Activated T-cell treated with anti-CD3 and anti-CD28 coated beads for 1 hour (primary cell): ENCODE data around the gene OR10AD1.

ENCODE experiments used
- DNase-seq: peaks from one replicate; pipeline ENCODE4 v3.0.0-alpha.2; 2020; ENCODE audit warnings: low read depth

OR10AD1 gene

DNA sequence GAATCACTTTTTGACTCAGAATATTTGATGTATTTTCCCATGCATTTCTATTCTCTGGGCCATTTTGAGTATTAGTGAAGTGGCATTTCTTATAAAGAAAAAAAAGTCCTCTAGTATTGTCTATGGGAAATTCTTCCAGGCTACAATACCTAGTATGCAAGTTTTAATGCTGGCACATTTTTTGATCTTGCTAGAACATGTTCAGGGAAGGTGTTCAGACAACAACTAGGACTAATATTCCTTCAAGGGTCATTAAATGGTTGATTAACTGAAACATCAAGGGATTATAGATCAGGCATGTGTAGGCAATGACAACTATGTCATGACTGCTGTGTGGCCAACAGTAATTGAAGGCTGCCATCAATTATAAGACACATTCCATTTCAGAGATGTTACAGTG is 12.0 kb downstream of the OR10AD1 start:
- no peak for DNase-seq

DNA sequence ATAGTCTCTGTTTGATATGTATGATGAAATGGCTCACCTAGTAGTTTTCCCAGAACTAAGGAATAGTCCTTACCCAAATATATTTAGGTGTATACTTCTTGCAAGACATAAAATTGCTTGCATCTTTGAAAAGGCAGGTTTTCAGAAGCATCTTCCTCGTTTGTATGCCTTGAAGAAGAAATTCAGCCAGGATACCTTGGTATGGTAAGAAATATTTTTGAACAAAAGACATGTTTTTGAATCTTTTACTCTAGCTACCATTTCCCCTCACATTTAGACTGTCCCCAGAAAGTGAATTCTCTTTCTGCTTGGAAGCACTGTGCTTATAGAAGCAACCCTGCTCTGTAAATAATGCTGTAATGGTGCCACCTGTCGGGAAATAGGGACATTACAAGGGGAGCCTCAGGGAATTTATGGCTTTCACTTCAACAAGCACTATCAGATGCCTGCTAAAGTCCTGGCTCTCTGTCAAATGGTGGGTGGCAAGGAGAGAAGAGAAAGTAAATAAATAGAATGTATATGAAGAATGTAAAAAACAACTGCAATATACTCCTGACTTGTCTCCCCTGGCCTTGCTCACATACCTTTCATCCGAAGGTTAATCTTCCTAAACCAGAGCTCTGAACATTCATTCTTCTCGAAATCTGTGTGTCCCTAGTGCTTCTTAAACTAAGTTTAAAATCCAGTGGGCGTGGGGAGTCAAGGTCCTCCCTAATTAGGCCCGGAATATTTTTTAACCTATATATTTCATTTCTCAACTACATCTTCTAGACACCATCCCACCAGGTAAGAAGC is 13.6 kb downstream of the OR10AD1 start:
- DNase-seq: peak; percentile 66

DNA sequence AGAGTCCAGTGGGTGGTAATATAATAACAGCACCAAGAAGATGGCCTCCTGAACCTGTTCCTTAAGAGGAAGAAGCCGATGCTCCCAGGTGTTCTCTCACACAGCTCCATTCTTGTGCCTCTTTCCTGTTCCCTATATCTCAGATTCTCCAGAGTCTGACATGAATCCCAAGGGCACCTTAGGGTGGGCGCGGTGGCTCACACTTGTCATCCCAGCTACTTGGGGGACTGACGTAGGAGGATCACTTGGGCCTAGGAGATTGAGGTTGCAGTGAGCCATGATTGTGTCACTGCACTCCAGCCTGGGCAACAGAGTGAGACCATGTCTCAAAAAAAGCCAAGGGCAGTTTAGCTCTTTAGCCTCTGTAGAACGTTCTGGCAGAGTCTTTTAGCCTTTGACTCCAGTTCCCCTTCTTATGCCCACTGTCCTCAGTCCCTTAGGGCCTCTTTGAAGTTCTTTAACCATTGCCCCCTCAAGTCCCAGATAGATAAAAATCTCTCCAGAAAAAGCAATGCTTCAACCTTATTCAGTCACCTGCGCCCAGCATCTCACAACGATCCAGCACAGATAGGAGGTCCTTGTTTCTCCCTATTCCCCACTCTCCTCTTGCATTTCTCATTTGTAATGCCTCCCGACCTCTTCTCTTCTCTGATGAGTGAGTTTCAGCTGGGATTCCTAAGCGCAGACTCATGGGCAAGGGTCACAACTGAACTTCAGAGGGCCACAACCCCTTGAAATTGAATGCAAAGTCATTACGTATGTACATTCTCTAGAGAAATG is 15.0 kb downstream of the OR10AD1 start:
- no peak for DNase-seq

DNA sequence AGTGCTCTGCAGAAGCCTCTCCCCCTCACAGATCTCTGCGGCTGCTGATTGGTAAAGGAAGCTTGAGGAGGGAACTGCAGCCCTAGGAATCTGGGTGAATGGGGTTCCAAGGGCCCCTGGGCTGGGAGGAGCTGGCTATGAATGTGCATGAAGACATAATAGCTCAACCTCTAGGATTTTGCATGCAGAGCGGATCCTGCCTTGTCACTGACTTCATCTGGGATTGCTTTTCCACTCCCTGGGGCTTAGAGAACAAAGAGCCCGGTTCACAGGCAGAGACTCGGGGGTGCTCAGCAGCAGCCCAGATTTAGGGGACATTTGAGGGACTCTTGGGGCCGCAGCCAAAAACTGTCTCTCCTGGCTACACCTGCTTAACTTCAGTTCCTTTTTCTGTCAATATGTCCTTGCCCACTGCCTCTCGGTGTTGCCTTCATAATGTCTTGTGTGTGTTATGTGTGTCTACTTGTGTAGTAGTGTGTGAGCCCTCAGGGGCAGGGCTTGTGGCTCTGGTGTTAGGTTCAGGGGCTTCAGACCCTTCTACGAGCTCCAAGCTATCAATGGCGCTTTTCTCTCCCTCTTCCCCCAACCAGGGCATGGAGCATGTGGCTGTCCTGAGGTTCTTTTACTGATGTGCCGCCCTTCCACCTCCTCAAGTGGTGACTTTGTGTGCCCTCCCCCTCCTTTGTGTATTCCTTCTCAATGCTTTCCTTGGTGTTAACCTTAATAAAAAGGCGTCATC is 17.7 kb downstream of the OR10AD1 start:
- no peak for DNase-seq

DNA sequence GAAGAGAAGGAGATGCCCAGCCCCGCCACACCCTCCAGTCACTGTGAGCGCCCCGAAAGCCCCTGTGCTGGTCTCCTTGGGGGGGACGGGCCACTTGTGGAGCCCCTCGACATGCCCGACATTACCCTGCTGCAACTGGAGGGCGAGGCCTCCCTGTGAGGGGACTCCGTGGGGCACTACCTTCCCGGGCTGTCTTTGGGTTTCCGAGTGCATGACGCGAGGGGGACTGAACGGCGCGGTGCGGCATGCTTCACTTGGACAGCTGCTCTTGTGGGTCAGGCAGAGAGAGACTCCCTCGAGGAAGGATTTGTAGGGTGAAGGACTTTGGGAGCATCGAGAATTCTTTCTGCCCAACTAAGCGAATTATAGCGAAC is 18.6 kb downstream of the OR10AD1 start:
- DNase-seq: no peak

DNA sequence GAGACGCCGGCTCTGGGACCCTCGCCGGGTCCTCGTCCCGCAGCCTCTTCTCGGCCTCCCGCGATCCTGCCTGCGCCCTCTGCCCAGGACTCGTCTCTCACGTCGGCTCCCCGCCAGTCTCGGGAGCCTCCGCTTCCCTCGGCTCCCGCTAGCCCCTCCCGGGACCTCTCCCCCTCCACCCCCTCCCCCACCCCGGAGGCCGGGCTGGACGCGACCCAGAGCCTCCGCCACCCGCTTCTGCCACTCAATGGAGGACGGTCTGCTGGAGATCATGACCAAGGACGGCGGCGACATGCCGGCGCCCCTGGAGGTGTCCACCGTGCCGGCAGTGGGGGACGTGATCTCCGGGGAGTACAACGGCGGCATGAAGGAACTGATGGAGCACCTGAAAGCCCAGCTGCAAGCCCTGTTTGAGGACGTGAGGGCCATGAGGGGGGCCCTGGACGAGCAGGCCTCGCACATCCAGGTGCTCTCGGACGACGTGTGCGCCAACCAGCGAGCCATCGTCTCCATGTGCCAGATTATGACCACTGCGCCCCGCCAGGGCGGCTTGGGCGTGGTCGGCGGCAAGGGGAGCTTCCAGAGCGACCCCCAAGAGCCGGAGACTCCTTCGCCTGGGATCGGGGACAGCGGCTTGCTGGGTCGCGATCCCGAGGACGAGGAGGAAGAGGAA is 19.1 kb downstream of the OR10AD1 start:
- DNase-seq: no peak

DNA sequence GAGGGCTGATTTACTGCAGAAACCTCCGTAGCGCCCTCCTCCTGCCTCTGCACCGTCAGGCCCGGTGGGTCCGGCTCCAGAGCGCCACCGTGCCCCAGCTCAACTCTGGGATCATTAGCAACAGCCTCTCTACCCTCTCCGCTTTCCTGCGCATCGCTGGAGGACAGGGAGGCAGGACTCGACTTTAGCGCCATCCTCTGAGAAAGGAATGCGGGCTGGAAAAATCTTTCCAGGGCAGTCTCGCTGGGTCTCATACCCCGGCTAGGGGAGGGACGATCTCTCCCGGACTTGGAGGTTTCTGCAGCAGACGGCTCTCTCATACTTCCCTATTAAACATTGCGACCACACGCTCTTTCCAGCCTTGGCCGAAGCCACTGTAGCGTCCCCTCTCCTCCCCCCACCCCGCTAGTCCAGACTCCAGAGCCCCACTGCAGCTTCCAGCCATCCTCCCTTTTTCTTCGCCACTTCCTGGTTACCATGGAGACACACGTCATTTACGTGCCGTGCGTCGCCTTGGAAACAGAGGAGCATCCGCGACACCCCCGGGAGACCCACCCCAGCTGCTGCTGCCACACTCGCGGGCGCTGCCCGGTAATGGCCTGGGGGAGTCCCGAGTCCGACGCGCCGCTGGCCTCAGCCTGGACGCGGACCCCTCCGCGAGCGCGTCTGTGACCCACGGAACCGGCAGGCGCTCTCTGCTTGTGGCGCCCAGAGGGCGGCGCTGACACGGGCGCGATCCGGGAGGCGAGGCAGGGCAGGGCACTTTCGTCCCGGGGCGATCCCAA is 19.8 kb downstream of the OR10AD1 start, which contains the start of gene CCDC184:
CCDC184 (plus strand) TSS at position 554 of the 785 bp plus-strand sequence. CDS start 479 bp downstream, outside the sequence.
- peak; percentile 55 for DNase-seq

DNA sequence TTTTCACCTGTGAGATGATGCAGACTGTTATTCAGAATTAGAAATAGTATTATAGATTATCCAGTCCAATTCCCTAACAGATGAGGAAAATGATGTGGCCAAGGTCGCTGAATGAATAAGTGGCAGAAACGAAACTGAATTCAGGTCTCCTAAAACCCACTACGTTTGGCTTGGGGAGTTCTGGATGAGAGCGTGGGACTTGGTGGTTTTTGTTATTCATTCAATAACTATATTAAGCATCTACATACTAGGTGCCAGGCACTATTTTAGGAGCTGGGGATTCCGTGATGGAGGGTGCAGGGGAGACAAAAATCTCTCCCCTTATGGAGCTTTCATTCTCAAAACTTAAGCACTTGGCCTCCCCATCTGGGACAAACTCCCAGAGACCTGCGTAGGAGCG is 20.5 kb downstream of the OR10AD1 start:
- no peak for DNase-seq

DNA sequence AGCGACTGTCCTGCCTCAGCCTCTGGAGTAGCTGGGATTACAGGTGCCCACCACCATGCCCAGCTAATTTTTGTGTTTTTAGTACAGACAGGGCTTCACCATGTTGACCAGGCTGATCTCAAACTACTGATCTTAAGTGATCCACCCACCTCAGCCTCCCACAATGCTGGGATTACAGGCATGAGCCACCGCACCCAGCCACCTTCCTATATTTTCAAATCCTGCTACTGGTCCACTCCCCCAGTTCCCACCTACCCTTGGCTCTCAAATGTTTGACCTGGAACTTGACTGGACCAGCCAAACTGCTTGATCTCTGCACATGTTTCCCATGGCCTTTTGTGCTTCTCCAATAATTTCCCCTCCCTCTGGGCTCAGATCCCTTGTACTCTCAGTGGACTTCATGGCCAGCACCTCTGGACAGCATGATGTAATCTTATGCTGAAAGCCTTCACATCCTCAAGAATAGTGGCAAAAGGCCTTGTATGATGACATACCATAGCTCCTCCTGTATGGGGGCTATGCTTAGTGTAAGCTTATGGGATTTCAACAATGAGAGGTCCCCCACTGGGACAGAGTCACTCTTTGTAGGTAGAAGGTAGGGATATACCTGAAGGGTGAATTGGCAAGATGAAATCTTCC is 22.1 kb downstream of the OR10AD1 start:
- no peak for DNase-seq

DNA sequence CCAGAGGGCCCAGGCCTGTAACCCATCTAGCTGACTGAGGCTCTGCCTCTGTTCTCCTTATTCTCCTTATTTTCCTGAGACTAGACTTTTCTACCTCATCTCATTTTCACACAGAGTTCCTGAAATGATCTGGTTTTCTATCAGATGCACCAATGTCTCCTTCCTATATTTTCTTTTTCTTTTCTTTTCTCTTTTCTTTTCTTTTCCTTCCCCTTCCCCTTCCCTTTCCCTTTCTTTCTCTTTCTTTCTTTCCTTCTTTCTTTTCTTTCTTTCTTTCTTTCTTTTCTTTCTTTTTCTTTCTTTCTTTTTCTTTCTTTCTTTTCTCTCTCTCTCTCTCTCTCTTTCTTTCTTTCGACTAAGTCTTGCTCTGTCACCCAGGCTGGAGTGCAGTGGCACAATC is 22.7 kb downstream of the OR10AD1 start:
- no peak for DNase-seq

DNA sequence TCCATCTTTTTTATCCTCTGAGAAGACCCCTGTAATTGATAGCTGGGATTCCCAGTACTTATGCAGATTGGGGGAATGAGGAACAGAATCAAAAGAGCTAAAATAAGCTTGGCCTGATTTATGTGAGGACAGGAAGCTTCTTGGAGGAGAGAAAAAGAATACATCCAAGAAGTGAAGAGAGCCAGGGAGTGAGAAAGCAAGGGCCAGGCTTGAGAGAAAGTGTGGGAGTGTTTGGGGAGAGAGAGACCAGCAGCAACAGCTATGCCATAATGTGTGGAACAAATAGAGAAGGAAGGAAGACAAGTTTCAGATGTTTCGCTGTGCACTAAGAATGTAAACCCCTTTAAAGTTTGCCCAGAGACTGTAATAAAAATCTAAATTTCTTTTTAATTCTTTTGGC is 23.6 kb downstream of the OR10AD1 start:
- DNase-seq: no peak

DNA sequence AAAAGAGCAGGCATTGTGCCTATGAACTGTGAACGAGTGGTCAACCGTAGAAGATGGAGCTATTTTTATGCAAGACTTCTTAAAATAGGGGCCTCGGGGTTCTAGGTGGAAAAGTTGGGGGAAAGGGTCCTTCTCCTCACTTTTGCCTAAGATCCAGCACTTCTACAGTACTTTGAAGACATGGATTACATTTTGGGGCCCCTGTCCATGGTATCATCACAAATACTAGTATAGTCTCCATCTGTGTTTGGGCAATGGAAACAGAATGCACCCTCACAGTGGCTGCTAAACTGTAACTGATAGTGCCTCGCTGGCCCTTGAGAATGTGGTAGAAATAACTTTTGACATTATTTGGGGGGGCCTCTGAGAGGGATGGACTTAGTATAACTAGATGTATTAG is 25.1 kb downstream of the OR10AD1 start:
- no peak for DNase-seq

DNA sequence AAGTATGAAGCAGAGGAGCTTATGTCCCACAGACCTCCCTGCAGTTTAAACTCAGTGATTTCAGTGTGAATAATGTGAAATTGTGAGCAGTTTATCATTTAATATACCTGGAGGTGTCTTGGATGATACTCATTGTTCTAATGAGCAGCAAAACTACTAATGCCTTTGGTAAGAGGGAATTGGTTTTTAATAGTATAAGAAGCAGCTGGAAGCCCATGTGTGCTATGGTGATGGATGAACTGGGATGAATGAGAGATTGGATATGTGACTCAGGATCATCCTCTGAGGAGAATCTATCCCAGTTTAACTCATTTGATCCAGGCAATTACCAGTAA is 26.7 kb downstream of the OR10AD1 start:
- no peak for DNase-seq

DNA sequence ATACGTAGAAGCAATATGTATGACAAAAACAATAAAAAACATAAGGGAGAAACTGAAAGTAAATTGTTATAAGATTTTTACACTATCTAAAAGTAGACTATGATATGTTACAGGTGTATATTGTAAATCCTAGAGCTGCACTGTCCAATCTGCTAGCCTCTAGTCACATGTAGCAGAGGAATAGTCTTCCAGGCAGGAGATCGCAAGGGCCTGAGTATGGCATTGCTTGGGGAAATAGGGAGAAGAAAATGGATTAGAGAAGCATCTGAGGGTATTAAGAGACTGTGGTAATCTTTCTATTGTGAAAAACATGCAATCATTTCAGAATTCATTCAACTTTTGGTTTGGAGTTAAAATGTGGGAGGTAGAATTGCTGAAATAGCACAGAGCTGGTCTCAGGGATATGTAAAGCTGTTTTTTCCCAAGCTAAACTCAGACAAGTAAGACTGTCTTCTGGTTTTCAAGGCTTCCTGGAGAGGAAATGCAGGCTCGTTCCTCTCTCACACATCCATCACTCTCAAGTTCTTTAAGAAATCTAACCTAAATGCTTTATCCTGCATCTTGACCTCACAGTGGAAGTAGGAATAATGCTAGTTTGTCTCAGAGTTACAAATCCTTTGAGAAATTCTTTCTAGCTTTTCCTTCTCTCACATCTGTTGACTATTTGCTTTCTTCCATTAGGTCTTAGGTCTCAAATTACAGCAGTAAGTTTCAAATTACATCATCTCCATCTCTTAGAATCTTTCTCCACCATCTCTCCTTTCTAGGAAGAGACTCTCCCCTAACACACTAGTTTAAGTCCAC is 27.3 kb downstream of the OR10AD1 start:
- DNase-seq: no peak

DNA sequence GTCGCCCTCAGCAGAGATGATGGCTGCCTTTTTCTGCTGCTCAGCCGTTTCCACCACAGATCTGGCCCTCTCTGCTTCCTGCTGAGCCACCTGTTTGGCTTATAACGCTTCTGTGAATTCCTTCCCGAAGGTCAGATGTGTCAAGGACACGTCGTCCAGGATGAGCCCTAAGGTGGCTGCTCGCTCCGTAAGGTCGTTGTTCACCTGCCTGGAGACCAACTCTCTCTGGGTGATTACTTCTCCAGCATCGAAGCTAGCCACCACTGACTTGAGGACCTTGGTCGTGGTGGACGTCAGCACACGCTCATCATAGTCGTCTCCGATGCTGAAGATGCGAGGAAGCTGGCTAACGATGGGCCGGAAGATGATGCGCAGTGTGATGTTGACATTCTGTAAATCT is 34.1 kb downstream of the OR10AD1 start:
- no peak for DNase-seq

DNA sequence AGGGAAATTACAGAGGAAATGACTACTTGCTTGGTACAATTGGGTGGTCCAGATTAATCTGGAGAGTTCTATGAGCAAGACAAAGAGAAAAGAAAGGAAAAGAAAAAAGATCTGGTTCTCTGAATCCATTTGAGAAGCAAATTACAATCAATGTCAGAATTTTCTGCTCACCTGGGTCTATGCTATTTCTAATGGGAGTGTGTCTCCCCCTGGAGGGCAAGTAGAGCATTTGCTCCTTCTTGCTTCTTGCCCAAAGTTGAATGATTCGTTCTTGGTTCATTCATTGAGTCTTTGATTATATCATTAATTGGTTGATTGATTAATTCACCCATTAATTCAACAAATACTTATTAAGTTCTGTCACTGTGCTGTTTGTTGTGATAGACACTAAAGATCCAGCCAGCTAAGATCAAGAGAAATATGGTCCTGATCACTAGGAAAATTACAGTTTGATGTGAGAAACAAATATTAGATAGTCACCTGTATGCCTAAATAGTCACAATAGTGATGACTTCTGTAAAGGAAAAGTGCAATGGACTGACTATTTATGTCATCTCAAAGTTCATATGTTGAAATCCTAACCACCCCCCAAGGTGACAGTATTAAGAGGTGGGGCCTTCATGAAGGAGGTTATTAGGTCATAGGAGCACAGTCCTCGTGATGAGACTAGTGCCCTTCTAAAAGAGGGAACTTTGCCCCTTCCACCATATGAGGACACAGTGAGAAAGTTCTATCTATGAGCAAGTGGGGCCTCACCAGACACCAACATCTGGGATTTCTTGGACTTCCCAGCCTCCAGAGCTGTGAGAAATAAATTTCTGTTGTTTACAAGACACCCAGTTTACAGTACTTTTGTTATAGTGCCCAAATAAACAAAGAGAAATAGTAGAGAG is 37.8 kb downstream of the OR10AD1 start:
- DNase-seq: peak; percentile 34

DNA sequence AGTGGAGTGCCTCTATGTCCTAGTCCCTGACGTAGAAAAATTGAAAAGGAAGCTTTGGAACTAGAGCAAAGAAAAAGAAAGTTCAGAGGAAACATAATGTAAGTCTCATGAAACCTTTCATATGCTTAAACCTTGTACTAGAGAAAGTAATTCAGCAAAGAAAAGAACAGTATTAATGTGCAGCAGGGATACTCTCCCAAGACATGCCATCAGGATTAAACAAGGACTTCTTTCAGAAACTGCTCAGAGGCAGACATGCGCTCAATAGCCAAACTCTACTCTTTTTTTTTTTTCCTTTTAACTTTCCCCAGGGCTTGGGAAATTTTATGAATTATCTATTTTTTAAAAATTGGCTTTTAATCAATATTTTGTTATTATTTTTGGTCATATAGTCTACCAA is 38.6 kb downstream of the OR10AD1 start:
- no peak for DNase-seq

DNA sequence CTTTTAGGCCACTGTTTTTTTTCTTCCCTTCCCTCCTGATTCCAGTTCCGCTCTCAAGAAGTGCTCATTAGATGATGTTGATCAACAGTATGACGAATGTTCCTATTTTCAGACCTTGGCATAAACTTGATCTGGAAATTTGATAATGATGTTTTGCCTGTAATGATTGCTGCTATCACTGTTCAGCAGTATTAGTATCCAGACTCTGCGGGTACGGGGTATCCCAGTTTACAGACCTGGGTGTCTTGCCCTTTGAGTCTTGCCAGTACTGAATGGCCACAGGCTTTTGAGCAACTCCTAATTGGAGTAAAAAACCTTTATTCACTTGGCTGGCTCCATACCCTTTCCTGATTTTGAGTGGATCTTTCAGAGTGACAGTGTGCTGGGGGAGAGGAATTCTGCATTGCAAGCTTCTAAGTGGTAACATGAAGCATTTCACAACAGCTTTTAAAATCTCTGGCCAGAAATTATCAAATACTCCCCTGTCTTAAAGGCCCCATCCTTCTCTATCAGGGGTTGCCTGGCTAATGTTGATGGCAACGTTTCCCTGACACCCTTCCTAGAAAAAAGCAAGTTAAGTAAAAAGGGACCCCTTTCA is 39.8 kb downstream of the OR10AD1 start:
- DNase-seq: no peak

DNA sequence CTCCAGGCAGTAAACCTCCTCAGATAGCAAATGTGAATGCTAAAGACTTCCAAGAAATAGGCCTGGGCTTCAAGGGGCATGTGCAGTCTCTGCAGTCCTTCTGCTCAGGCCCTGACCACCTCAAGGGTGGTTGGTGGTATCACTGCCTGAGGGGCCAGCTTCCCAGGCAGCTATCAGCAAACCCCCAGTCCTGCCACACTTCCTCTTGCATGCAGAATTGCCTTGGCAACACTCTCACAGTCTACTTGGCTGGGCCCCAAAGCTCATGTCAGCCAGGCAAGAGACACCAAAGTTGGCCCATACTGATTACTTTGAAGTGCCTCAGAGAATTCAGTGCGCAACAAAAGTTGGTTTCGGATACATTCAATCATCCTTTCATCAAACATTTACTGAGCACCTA is 42.3 kb downstream of the OR10AD1 start:
- no peak for DNase-seq
